H9 (cell line): ENCODE results near the gene RXFP2. TPM values are rescaled to one million over a fixed set of nuclear protein-coding genes. Genes with fewer than 3 reads are reported as not detected.

Experiments
- DNase-seq: peaks from one replicate; pipeline ENCODE4 v3.0.0-alpha.2; 2017
- H2AFZ ChIP-seq: one replicate; pipeline ENCODE4 v1.6.1; 2013; ENCODE audit warnings: mild to moderate bottlenecking, low read length, control low read depth, moderate library complexity
- H2AK5ac ChIP-seq: 2 replicates; pipeline ENCODE4 v1.6.1; 2013; ENCODE audit warnings: low read length, control low read depth, mixed read lengths; ENCODE audit not compliant: insufficient read length
- H2BK120ac ChIP-seq: one replicate; pipeline ENCODE4 v1.6.1; 2013; ENCODE audit warnings: low read depth, mild to moderate bottlenecking, low read length, control low read depth, inconsistent platforms; ENCODE audit not compliant: poor library complexity, severe bottlenecking
- H2BK12ac ChIP-seq: 2 replicates; pipeline ENCODE4 v1.6.1; 2013; ENCODE audit warnings: low read length, control low read depth, mixed read lengths, low read depth; ENCODE audit not compliant: insufficient read length
- H2BK15ac ChIP-seq: 2 replicates; pipeline ENCODE4 v1.6.1; 2013; ENCODE audit warnings: low read depth, low read length, control low read depth
- H2BK20ac ChIP-seq: one replicate; pipeline ENCODE4 v1.6.1; 2013; ENCODE audit warnings: low read depth, mild to moderate bottlenecking, low read length, control low read depth, inconsistent platforms; ENCODE audit not compliant: poor library complexity, severe bottlenecking
- H2BK5ac ChIP-seq: 2 replicates; pipeline ENCODE4 v1.6.1; 2013; ENCODE audit warnings: low read length, control low read depth, mixed read lengths; ENCODE audit not compliant: insufficient read length
- H3K14ac ChIP-seq: 2 replicates; pipeline ENCODE4 v1.6.1; 2013; ENCODE audit warnings: low read length, control low read depth; ENCODE audit not compliant: insufficient read depth
- H3K18ac ChIP-seq: 2 replicates; pipeline ENCODE4 v1.6.1; 2013; ENCODE audit warnings: low read depth, mild to moderate bottlenecking, mixed read lengths, low read length, control low read depth; ENCODE audit not compliant: insufficient read length
- H3K23ac ChIP-seq: 2 replicates; pipeline ENCODE4 v1.6.1; 2013; ENCODE audit warnings: low read length, control low read depth, mixed read lengths, low read depth; ENCODE audit not compliant: insufficient read length
- H3K23me2 ChIP-seq: 2 replicates; pipeline ENCODE4 v1.6.1; 2013; ENCODE audit warnings: low read depth, mild to moderate bottlenecking, mixed read lengths, low read length, control low read depth; ENCODE audit not compliant: insufficient read length, poor library complexity, severe bottlenecking
- H3K27ac ChIP-seq: 2 replicates; pipeline ENCODE4 v1.5.1; 2013; ENCODE audit warnings: low read length, control low read depth, mixed read lengths, low read depth; ENCODE audit not compliant: insufficient read length
- H3K27me3 ChIP-seq: 2 replicates; pipeline ENCODE4 v1.6.1; 2013; ENCODE audit warnings: low read length, control low read depth, inconsistent platforms; ENCODE audit not compliant: insufficient read depth
- H3K4ac ChIP-seq: 2 replicates; pipeline ENCODE4 v1.6.1; 2013; ENCODE audit warnings: low read depth, mild to moderate bottlenecking, control low read depth, inconsistent platforms, low read length, moderate library complexity
- H3K4me1 ChIP-seq: 2 replicates; pipeline ENCODE4 v1.6.1; 2013; ENCODE audit warnings: low read length, control low read depth, inconsistent platforms; ENCODE audit not compliant: insufficient read depth
- H3K4me2 ChIP-seq: 2 replicates; pipeline ENCODE4 v1.6.1; 2013; ENCODE audit warnings: low read length, control low read depth, mixed read lengths; ENCODE audit not compliant: insufficient read length, insufficient read depth
- H3K56ac ChIP-seq: 2 replicates; pipeline ENCODE4 v1.6.1; 2013; ENCODE audit warnings: low read depth, mild to moderate bottlenecking, mixed read lengths, low read length, control low read depth; ENCODE audit not compliant: insufficient read length
- H3K79me1 ChIP-seq: 2 replicates; pipeline ENCODE4 v1.6.1; 2013; ENCODE audit warnings: low read depth, mild to moderate bottlenecking, moderate library complexity, low read length, control low read depth, inconsistent platforms; ENCODE audit not compliant: insufficient read depth, poor library complexity, severe bottlenecking
- H3K79me2 ChIP-seq: 2 replicates; pipeline ENCODE4 v1.6.1; 2013; ENCODE audit warnings: low read length, control low read depth, inconsistent platforms; ENCODE audit not compliant: insufficient read depth
- H3K9ac ChIP-seq: 2 replicates; pipeline ENCODE4 v1.6.1; 2013; ENCODE audit warnings: low read length, control low read depth, mixed read lengths; ENCODE audit not compliant: insufficient read length; ENCODE audit errors: extremely low read depth
- H3K9me3 ChIP-seq: one replicate; pipeline ENCODE4 v1.6.1; 2013; ENCODE audit warnings: low read depth, low read length, inconsistent platforms; ENCODE audit not compliant: control insufficient read depth
- H3T11ph ChIP-seq: one replicate; pipeline ENCODE4 v1.6.1; 2013; ENCODE audit warnings: mild to moderate bottlenecking, low read length, control low read depth, inconsistent platforms
- H4K20me1 ChIP-seq: one replicate; pipeline ENCODE4 v1.6.1; 2013; ENCODE audit not compliant: control insufficient read depth, insufficient read length, insufficient read depth
- H4K5ac ChIP-seq: 2 replicates; pipeline ENCODE4 v1.6.1; 2013; ENCODE audit warnings: low read depth, mild to moderate bottlenecking, mixed read lengths, low read length, control low read depth; ENCODE audit not compliant: insufficient read length
- H4K8ac ChIP-seq: replicated peaks from 2 replicates; pipeline ENCODE4 v1.6.1; 2013; ENCODE audit warnings: low read length, control low read depth, mixed read lengths, low read depth; ENCODE audit not compliant: insufficient read length
- H4K91ac ChIP-seq: 2 replicates; pipeline ENCODE4 v1.6.1; 2013; ENCODE audit warnings: low read depth, mild to moderate bottlenecking, moderate library complexity, mixed read lengths, low read length, control low read depth; ENCODE audit not compliant: insufficient read length
- H3K27ac Mint-ChIP-seq, 3 experiments: 2 replicates in 2 of 3; 3 replicates in 1 of 3; pipeline ENCODE4 v1.8.0; 2020 to 2021; ENCODE audit warnings: mixed read lengths in 3 of 3, mild to moderate bottlenecking in 1 of 3, moderate library complexity in 1 of 3
- H3K27me3 Mint-ChIP-seq: 2 replicates; pipeline ENCODE4 v1.8.0; 2021; ENCODE audit warnings: low read depth, mild to moderate bottlenecking, moderate library complexity, mixed read lengths
- H3K36me3 Mint-ChIP-seq, 3 experiments: 2 replicates in 2 of 3; 3 replicates in 1 of 3; pipeline ENCODE4 v1.8.0; 2020 to 2021; ENCODE audit warnings: low read depth in 3 of 3, mixed read lengths in 3 of 3; ENCODE audit not compliant: insufficient read depth in 1 of 3
- H3K4me1 Mint-ChIP-seq, 2 experiments: 2 replicates each; pipeline ENCODE4 v1.8.0; 2020; ENCODE audit warnings: mixed read lengths in 2 of 2
- H3K4me3 Mint-ChIP-seq, 2 experiments: 2 replicates in 1 of 2; 3 replicates in 1 of 2; pipeline ENCODE4 v1.8.0; 2020 to 2021; ENCODE audit warnings: mild to moderate bottlenecking in 2 of 2, mixed read lengths in 2 of 2, moderate library complexity in 1 of 2
- H3K9me3 Mint-ChIP-seq, 2 experiments: 2 replicates in 1 of 2; 3 replicates in 1 of 2; pipeline ENCODE4 v1.8.0; 2020; ENCODE audit warnings: mild to moderate bottlenecking in 2 of 2, mixed read lengths in 2 of 2, moderate library complexity in 1 of 2
- WGBS: extraction: QIAGEN DNeasy Blood & Tissue Kit; methylation state at CpG from one replicate; pipeline ENCODE4 v1.1.7; 2013; ENCODE audit warnings: missing lambda C conversion rate, low lambda C conversion rate, mixed read lengths; ENCODE audit not compliant: insufficient read length; ENCODE audit errors: extremely low coverage; 5-methylcytosine and 5-hydroxymethylcytosine counted together
- total RNA-seq: library from RNA; stranded (reverse); gene quantifications from 2 replicates; pipeline ENCODE4 v1.2.1, GENCODE V29; 2021
- TF ChIP-seq, protein P1 (sequence below): fragments of 200-600 bp; sonication (generic); conservative IDR thresholded peaks from 3 replicates; pipeline ENCODE4 v1.8.0; 2021; ENCODE audit warnings: antibody characterized with exemption, mild to moderate bottlenecking

RXFP2 gene
- total RNA-seq, 1 experiment from 2014 or later = not detected

DNA sequence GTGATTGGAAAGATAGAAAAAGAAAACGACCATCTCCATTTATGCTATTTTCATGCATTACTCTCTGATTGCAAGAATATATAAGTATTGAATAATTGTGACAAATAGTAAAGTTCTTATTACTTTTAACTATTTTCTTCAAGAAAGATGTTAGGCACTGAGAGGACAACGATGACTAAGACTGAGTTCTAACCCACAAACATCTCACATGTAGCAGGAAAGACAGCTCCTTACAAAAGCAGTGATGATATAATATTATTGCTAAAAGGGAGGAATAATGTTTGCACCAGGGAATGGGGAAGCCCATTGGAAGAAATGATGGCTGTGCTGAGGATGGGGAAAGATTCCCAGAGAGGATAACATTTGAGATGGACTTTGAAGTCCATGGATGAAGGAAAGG is 22.6 kb downstream of the RXFP2 start:
- Histone ChIP-seq H2BK20ac (no peak overlapping the region), H3K56ac (no peak overlapping the region), H3K9ac (no peak overlapping the region), H3K4me1 (no peaks in the 10 kb centered on the region), H3K23me2 (no peaks in the 10 kb centered on the region), H2AK5ac (no peak overlapping the region), H2AFZ (no peak overlapping the region), H2BK120ac (no peak overlapping the region), H2BK12ac (no peak overlapping the region), H4K5ac (no peak overlapping the region), H3K79me1 (no peaks in the 10 kb centered on the region), H3T11ph (no peak overlapping the region), H2BK15ac (no peak overlapping the region), H3K4ac (no peak overlapping the region), H3K18ac (no peak overlapping the region), H3K4me2 (no peak overlapping the region), H4K91ac (no peak overlapping the region), H3K23ac (no peak overlapping the region), H4K8ac (no peak overlapping the region), H3K14ac (no peak overlapping the region), H3K79me2 (no peaks in the 10 kb centered on the region), H2BK5ac (no peak overlapping the region), H3K27me3 (no peaks in the 10 kb centered on the region), H3K9me3 (no peaks in the 10 kb centered on the region), H4K20me1 (no peaks in the 10 kb centered on the region), H3K27ac (no peak overlapping the region)
- no peak overlapping the region for H3K4me3 Mint-ChIP-seq
- H3K27me3 Mint-ChIP-seq = no peaks in the 10 kb centered on the region
- no peaks in the 10 kb centered on the region; a peak in 1 of 7 replicates for H3K36me3 Mint-ChIP-seq
- DNase-seq = no peak
- WGBS = no CpG with 5 or more reads among the region's 2 CpGs
- TF ChIP-seq, protein P1, sequence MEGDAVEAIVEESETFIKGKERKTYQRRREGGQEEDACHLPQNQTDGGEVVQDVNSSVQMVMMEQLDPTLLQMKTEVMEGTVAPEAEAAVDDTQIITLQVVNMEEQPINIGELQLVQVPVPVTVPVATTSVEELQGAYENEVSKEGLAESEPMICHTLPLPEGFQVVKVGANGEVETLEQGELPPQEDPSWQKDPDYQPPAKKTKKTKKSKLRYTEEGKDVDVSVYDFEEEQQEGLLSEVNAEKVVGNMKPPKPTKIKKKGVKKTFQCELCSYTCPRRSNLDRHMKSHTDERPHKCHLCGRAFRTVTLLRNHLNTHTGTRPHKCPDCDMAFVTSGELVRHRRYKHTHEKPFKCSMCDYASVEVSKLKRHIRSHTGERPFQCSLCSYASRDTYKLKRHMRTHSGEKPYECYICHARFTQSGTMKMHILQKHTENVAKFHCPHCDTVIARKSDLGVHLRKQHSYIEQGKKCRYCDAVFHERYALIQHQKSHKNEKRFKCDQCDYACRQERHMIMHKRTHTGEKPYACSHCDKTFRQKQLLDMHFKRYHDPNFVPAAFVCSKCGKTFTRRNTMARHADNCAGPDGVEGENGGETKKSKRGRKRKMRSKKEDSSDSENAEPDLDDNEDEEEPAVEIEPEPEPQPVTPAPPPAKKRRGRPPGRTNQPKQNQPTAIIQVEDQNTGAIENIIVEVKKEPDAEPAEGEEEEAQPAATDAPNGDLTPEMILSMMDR = no peak
- H3K27ac Mint-ChIP-seq = no peak overlapping the region; a peak in 1 of 7 replicates
- no peaks in the 10 kb centered on the region for H3K9me3 Mint-ChIP-seq
- peaks cover 8 to 11% of the 10 kb centered on the region in 2 experiments for H3K4me1 Mint-ChIP-seq
